HG03103 (cell line): Measurements from ENCODE around the gene ATG12.
"Not testable (repeated sequence)": the region's sequence is repeated elsewhere in the genome, so short reads cannot be mapped to it uniquely, and the experiment has no call there.

ENCODE experiments used
- ATAC-seq: cut with Tn5 transposase; IDR thresholded peaks from one replicate; pipeline ENCODE4 v1.9.1; 2021; ENCODE audit warnings: low read depth; ENCODE audit not compliant: unreplicated experiment

Gene ATG12

GRCh38 chr5:115843444-115844130 lies 2.2 kb upstream of the ATG12 start:
- no peak for ATAC-seq

DNA sequence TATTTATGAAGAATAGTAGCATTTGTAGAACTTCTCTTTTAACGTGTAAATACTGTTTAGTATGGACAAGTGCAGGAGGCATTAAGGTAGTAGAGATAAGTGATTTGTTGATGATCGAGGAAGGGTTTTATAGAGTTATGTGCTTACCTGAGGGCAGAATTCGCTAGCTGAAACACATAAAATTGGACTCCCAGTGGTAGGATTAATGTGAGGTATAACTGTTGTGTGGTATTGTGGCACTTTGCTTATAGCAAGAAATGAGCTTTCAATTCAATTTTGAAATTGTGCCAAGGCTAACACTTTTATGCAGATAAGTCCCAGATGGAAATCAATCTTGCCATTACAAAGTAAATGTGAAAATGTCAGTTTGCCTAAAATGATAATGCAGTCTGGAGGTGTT lies 1.6 kb upstream of the ATG12 start:
- ATAC-seq, result no peak

DNA sequence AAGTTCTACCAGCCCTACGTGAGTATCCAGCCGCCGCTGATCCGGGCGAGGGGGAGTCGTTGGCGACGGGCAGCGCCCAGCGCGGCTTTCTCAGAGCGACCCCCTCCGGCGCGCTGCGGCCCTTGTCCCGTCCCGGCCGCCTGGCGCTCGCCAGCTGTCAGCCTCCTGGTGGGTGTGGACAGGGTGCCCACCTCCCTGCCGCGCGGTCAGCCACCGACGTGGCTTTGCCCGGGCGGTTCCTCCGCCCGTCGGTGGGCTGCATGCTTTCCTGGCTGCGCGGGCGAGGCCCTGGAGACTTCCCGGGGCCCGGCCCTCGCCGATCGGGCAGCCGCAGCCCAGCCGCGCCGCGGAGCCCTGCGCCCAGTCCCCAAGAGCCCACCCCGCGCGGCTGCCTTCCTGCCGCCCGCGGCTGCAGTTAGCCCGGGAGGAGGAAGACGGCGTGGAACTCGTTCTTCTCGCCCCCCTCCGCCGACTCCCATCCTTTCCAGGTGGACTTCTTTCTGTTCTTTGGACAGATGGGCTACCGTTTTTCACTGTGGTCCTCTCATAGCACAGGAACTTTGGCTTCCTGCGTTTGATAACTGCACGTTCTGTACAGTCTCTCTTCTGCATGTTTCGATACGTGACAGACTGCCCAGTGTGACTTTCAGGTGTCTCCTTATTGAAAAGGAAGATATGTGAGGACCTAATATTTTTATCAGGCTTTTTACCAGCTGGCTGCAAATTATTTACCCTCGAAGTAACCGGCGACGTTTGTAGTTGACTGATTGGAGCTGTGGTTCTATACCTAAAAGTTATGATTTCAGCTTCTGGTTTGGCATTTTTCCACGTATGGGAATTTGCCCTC lies 947 bp upstream of the ATG12 start:
- ATAC-seq, result peak; percentile 27

DNA sequence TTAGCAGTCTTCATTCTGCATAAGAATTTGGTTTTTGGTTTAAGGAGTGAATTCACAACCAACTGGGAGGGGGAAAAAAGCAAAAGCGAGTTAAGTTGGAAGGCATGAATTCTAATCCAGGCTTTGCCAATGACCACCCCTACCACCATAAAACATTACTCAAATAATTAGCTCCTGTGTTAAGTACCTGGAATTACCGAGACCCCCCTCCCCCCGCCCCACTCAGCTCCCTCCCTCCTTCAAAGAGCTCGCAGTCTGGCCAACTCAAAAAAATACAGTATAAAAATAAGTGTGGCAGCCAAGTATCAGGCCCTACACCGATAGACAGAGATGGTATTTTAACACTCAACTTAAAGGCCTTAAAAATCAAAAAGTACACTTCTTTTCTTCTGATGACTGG lies 492 bp downstream of the ATG12 start:
- ATAC-seq, result no peak

- ATAC-seq, result no peak
These were observed 2.4 kb downstream of the ATG12 start for GRCh38 chr5:115838885-115839518.

- no peak for ATAC-seq
These were observed 5.9 kb downstream of the ATG12 start for GRCh38 chr5:115835481-115835880.

- ATAC-seq, result no peak
These were observed 10.1 kb downstream of the ATG12 start for GRCh38 chr5:115831163-115831768.

DNA sequence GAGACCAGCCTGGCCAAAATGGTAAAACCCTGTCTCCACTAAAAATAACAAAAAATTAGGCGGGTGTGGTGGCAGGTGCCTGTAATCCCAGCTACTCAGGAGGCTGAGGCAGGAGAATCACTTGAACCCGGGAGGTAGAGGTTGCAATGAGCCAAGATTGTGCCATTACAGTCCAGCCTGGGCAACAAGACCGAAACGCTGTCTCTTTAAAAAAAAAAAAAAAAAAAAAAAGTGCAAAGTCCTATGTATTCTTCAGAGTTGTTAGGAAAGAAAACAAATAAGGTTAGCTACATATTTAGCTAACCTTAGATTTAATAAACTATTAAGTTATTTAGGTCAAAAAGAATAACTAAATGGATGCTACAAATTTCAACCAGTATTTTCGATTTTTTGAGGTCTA lies 11.5 kb downstream of the ATG12 start:
- no peak for ATAC-seq

DNA sequence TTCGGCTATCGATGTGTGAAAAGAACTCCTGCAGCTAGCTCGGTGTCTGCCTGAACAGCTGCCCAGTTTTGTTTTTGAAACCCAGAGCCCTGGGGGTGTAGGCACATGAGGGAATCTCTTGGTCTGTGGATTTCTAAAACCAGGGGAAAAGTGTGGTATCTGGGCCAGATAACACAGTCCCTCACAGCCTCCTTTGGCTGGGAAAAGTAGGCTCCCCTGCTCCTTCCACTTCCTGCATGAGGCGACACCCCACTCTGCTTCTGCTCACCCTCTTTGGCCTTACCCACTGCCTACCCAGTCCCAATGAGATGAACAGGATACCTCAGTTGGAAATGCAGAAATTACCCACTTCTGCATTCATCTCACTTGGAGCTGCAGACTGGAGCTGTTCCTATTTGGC lies 15.4 kb downstream of the ATG12 start:
- ATAC-seq, result no peak

GRCh38 chr5:115824983-115825382 lies 16.4 kb downstream of the ATG12 start:
- ATAC-seq, result not testable (repeated sequence)

GRCh38 chr5:115820846-115821245 lies 20.5 kb downstream of the ATG12 start:
- no peak for ATAC-seq

DNA sequence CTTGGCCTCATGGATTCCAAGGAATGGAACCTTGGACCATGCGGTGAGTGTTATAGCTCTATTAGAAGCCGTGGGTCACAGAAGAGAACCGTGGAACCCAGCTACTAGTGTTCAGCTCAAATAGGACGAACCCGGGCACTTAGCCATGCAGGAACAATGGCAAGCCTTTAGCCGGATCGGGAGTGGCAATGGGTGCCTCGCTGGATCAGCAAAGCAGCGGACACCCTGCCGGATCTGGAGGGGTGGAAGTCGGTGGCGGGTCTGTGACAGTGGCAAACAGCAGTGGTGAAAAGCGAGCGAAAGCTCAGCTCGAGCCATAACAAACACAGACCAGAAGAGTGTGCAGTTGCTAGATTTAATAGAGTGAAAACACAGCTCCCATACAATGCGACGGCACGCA lies 22.5 kb downstream of the ATG12 start:
- ATAC-seq, result no peak

DNA sequence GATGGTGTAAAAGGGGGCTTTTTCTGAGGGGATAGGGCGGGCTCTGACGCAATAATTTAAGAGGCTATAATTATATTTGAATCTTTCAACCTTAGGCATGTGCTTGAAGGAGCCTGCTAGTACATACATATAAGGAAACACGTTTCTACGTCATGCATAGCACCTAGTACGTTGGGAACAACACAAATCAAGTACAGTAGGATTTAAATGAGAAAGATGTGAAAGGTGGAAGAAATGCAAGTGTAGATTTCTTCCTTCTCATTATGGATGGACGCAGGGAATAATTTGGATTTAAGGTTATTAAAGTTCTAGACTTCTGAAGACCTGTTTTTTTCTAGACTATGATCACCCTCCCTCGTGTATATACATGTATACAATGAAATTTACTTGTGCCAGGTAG lies 24.0 kb downstream of the ATG12 start:
- no peak for ATAC-seq

GRCh38 chr5:115816226-115817081 lies 24.9 kb downstream of the ATG12 start, which contains the start of gene CDO1:
Gene CDO1, minus strand, starts transcription at chr5:115816659. Its CDS starts 262 bp downstream, at chr5:115816397.
- no peak for ATAC-seq

DNA sequence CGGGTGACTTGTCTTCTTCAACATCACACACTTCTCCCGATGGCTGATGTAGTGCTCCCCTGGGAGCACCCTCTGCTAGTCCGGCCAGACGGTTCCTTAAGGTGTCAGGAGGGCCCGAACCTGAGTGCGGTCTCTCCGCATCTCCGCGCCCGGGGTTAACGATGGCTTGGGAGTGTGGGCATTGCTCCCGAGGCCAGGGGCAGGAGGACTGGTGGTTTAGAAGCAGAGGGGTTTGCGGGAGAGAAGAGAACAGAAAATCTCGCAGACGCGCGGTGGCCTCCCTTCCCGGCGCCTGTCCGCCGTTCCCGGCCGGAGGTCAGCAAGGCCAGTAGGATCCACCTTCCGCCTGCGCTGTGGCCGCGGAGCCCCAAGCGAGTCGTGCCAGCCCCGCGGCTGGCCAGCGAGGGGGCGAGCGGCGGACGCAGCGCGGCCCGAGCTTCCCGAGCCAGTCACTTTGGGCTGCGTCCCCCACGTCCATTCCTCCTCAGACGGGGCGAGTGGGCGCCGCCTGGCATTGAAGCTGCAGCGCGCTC lies 25.6 kb downstream of the ATG12 start:
- ATAC-seq, result no peak

DNA sequence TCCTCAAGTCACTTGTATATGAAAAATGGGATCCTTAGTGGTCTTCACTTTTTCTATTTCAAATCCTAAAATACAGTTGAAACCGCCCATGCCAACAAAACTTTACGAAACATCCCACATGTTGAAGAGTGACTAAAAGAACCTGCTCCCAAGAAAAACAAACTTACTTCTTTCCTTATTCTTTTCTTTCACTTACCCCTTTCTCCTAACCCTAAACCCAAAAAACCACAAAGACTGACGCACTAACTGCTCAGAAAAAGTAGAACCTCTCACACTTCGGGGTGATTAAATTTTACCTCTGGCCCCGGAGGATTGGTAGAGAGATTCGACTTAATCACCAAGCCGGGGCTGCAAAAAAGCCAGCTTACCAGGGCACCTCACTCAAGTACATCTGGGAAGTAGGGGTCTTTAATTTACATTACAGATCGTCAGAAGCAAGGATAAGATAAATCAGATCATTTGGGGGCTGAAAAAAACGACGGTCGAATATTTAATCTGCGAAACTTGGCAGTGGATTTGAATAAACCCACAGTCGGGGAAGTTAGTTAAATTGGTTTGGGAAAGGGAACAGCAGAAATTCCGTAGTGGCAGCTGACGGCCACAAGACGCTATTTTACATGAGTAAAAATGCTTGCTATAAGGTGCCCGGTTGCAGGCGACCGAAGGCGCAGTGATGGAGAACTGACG lies 26.2 kb downstream of the ATG12 start:
- ATAC-seq, result no peak

- no peak for ATAC-seq
These were observed 27.6 kb downstream of the ATG12 start for GRCh38 chr5:115813719-115814118.

DNA sequence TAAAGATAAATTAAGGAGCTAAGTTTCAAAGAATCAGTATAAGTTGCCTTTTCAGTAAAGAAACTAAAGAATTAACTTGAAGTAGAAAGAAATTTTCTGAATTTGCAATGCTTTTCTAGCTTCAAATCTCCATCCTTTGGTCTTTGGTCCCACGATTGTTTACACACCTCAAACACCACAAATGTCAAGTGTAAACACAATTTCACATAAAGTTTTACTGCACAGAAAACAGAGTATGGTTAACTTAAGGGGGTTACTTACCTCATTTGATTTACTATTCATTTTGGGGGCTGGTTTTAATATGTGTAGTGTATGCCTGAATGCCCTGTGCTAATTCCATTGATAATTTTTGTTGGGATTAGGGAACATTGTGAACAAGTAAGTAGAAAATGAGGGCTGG lies 29.0 kb downstream of the ATG12 start:
- no peak for ATAC-seq

- ATAC-seq, result no peak
These were observed 30.0 kb downstream of the ATG12 start for GRCh38 chr5:115811406-115811805.
